ENCODE measurements around the gene SLC26A1. TPM values are rescaled to one million over a fixed set of nuclear protein-coding genes. Genes with fewer than 3 reads are reported as not detected.

SLC26A1 gene
- total RNA-seq, 1 donor from 2014 or later, result 1.0 TPM

DNA sequence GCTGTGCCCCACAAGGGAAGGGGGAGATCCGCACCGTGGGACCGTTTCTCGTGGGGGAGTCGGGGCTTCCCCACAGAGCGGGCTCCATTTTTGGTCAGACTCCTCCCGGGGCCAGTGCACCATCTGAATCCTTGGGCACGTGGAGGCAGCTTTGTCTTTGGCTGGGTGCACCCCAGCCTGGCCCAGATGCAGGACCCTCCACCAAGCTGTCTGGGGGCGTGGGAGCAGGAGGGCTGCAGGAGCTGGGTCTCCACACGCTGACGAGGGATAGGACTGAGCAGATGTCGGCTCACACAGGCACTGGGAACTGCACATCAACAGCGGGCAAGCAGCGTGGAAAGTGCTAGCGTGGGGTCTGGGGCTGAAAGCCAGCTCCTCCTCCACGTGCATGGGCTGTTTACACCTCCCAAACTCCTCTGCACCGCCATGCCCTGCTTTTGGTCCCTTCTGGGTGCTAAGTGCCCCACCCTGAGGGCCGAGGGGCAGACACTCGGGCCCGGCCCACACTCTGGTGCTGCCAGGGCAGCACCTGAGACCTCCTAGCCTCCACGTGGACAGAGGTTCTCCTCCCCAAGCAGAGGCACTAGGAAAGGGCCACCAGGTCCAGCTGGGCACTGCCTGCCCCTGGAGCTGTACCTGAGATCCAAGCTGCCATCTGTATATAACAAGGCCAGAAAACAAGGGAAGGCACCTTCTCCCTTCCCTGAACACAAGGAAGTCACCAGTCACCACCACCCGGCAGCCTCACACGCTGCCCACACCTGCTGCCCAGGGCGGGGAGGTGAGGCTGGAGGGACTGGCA lies 33.7 kb downstream of the SLC26A1 start:
- Histone ChIP-seq H3K4me1 (no peaks in the 10 kb centered on the region), H3K9me3 (no peaks in the 10 kb centered on the region), H3K27ac (no peak overlapping the region), H3K4me3 (no peak overlapping the region), H3K36me3 (peaks cover 85% of the 10 kb centered on the region), H3K27me3 (ENCODE audit: low read depth) (no peaks in the 10 kb centered on the region)
- intact Hi-C loops (cut with DNase I), result no loop called here
- ATAC-seq (no peak), DNase-seq (no peak)
- TF ChIP-seq, protein P1, sequence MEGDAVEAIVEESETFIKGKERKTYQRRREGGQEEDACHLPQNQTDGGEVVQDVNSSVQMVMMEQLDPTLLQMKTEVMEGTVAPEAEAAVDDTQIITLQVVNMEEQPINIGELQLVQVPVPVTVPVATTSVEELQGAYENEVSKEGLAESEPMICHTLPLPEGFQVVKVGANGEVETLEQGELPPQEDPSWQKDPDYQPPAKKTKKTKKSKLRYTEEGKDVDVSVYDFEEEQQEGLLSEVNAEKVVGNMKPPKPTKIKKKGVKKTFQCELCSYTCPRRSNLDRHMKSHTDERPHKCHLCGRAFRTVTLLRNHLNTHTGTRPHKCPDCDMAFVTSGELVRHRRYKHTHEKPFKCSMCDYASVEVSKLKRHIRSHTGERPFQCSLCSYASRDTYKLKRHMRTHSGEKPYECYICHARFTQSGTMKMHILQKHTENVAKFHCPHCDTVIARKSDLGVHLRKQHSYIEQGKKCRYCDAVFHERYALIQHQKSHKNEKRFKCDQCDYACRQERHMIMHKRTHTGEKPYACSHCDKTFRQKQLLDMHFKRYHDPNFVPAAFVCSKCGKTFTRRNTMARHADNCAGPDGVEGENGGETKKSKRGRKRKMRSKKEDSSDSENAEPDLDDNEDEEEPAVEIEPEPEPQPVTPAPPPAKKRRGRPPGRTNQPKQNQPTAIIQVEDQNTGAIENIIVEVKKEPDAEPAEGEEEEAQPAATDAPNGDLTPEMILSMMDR (IDR thresholded peaks at IDR 0.05), result no peak

DNA sequence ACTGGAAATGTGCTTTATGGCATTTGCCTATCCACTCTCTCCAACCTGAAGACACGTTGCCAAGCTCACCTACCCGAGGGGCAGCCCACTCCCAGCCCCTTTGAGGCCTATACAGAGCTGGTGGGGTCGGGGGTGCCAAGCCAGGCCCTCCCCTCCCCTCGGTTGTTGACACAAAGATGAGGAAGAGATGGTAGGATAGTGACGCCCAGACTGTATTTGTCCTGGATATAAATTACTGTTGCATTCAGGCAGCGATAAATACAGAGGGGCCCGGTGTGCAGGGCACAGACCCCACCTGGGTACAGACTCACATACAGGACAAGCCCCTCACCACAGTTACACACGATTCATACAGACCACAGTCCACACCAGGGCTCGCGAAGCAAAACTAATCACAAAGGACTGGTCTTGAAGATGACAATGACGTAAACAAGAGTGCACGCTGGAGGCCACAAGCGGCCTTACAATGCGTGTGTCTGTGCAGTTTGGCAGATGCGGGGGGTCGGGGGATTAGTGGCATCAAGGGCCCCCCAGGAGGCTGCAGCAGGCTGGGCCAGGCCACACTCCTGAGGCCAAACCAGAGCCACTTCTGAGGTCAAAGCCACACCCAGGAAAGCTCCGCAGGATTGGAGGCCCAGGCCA lies 34.4 kb downstream of the SLC26A1 start:
- Histone ChIP-seq H3K27me3 (ENCODE audit: low read depth) (no peaks in the 10 kb centered on the region), H3K4me3 (no peak overlapping the region), H3K36me3 (peaks cover 84% of the 10 kb centered on the region), H3K27ac (no peak overlapping the region), H3K9me3 (no peaks in the 10 kb centered on the region), H3K4me1 (no peaks in the 10 kb centered on the region)
- TF ChIP-seq, protein P1 (IDR thresholded peaks at IDR 0.05), result no peak
- intact Hi-C loops (cut with DNase I), result no loop called here
- no peak for DNase-seq
- no peak for ATAC-seq

DNA sequence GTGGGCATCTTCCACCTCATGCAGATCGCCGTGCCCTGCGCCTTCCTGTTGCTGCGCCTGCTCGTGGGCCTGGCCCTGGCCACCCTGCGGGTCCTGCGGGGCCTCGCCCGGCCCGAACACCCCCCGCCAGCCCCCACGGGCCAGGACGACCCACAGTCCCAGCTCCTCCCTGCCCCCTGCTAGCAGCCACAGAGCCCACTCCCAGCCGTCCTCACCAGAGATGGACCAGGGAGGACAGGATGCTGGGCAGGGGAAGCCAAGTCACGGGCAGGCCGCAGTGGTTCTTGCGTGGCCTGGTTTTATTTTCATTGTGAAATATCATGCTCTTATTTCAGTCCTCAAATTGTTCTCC lies 34.9 kb downstream of the SLC26A1 start:
- Histone ChIP-seq H3K4me1 (no peaks in the 10 kb centered on the region), H3K27ac (no peak overlapping the region), H3K9me3 (no peaks in the 10 kb centered on the region), H3K27me3 (ENCODE audit: low read depth) (no peaks in the 10 kb centered on the region), H3K36me3 (peaks cover 86% of the 10 kb centered on the region), H3K4me3 (no peak overlapping the region)
- DNase-seq (no peak), ATAC-seq (no peak)
- TF ChIP-seq, protein P1 (IDR thresholded peaks at IDR 0.05), result no peak
- intact Hi-C loops (cut with DNase I), result no loop called here

DNA sequence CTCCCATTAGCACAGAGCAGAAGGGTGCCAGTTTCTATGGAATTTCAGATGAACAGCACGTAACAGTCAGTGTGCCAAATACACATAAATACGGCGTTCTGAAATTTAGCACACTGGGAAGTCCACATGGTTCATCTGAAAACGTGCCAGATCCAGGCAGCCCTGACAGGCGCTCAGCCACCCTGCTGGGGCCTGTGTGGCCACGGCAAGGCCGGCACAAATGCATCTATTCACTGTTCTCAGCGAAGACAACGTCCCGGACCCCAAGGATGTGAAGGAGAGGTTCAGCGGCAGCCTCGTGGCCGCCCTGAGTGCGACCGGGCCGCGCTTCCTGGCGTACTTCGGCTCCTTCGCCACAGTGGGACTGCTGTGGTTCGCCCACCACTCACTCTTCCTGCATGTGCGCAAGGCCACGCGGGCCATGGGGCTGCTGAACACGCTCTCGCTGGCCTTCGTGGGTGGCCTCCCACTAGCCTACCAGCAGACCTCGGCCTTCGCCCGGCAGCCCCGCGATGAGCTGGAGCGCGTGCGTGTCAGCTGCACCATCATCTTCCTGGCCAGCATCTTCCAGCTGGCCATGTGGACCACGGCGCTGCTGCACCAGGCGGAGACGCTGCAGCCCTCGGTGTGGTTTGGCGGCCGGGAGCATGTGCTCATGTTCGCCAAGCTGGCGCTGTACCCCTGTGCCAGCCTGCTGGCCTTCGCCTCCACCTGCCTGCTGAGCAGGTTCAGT lies 35.5 kb downstream of the SLC26A1 start:
- no peak overlapping the region for H3K27ac ChIP-seq
- DNase-seq (no peak), ATAC-seq (no peak)
- H3K9me3 ChIP-seq, result no peaks in the 10 kb centered on the region
- no peaks in the 10 kb centered on the region for H3K27me3 ChIP-seq (ENCODE audit: low read depth)
- no peak overlapping the region for H3K4me3 ChIP-seq
- intact Hi-C loops (cut with DNase I), result no loop called here
- TF ChIP-seq, protein P1 (IDR thresholded peaks at IDR 0.05), result no peak
- peaks cover 86% of the 10 kb centered on the region for H3K36me3 ChIP-seq
- H3K4me1 ChIP-seq, result no peaks in the 10 kb centered on the region

DNA sequence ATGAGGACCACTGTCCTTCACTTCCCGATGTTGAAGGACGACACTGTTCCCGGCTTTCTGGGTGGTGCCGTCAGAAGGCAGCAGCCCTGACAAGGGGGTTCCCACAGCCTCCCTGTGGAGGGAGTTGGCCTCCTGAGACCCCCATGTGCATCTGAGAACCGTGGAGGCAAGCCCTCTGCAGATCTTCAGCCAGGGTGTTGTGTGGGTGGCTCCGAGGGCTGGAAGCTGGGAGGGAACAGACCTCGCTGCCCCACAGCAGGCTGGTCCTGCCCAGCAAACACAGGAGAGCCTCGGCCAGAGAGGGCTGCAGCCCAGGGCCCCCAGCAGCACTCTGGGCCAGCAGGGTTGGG lies 36.0 kb downstream of the SLC26A1 start:
- TF ChIP-seq, protein P1 (IDR thresholded peaks at IDR 0.05), result no peak
- no peak for ATAC-seq
- Histone ChIP-seq H3K27me3 (ENCODE audit: low read depth) (no peaks in the 10 kb centered on the region), H3K4me1 (no peaks in the 10 kb centered on the region), H3K27ac (no peak overlapping the region), H3K4me3 (no peak overlapping the region), H3K9me3 (no peaks in the 10 kb centered on the region), H3K36me3 (peaks cover 81% of the 10 kb centered on the region)
- intact Hi-C loops (cut with DNase I), result no loop called here
- no peak for DNase-seq

Data from lower lobe of right lung (tissue), 2 donors.